HG02798 (cell line): ENCODE results near the gene PRM3.
"Not testable (repeated sequence)": the region's sequence is repeated elsewhere in the genome, so short reads cannot be mapped to it uniquely, and the experiment has no call there.

ENCODE experiments used
- ATAC-seq: cut with Tn5 transposase; IDR thresholded peaks from one replicate; pipeline ENCODE4 v1.9.1; 2021; ENCODE audit warnings: mild to moderate bottlenecking; ENCODE audit not compliant: unreplicated experiment, poor library complexity

PRM3 gene

DNA sequence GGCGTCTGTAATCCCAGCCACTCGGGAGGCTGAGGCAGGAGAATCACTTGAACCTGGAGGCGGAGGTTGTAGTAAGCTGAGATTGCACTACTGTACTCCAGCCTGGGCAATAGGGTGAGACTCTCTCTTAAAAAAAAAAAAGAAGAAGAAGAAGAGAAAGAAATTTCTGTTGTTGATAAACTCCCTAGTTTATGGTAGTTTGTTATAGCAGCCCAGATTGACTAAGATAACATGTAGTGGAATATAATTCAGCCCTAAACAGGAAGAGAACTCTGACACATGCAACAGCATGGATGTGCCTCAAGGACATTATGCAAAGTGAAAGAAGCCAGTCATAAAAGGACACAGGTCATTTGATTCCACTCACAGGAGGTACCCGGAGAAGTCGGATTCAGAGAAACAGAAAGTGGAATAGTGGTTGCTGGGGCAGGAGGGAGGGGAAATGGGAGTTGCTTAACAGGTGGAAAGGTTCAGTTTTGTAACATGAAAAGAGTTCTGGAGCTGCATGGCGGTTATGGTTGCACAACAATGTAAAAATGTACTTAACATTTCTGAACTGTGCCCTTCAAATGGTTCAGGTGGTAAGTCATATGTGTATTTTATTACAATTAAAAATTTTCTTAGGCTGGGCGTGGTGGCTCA is 33.7 kb upstream of the PRM3 start:
- no peak for ATAC-seq

DNA sequence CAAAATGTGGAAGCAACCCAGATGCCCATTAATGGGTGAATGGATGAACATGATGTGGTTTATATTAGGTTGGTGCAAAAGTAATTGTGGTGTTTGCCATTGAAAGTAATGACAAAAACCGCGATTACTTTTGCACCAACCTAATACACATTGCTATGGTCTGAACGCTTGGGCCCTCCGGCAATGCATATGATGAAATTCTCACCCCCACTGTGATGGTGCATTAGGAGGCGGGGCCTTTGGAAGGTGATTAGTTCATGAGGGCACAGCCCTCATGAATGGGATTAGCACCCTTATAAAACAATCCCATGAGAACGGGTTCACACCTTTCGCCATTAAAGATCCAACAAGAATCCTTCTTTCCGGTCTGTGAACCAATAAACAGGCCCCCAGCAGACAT is 33.0 kb upstream of the PRM3 start:
- ATAC-seq: no peak

DNA sequence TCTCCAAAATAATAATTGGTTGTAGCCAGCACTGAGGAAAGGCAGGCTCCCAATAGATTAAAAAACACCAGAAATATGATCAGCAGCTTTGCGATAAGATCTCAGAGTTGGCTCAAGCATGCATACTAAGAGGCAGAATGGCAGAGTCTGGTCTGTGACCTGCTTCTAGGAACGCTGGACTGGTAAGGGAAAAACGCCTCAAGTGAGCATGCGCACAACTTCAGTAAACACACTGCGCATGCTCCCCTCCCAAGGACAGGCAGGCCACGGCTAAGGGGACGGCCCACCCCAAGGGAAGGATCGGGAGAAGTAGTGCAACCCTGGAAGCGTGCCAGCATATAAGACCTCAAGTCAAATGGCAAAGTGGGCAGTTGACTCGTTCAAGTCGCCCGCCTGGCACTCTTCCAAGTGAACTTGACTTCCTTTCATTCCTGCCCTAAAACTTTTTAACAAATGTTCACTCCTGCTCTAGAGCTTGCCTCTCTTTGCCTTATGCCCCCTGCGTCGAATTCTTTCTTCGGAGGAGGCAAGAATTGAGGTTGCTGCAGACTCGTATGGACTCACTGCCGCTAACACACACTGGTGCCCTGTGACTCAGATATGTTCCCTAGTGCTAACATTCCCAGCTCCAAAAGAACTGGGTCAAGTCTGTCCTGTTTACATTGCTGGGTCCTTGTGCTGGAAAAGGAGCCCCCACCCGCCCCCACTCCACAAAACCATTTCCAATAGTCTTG is 30.1 kb upstream of the PRM3 start:
- ATAC-seq: no peak

DNA sequence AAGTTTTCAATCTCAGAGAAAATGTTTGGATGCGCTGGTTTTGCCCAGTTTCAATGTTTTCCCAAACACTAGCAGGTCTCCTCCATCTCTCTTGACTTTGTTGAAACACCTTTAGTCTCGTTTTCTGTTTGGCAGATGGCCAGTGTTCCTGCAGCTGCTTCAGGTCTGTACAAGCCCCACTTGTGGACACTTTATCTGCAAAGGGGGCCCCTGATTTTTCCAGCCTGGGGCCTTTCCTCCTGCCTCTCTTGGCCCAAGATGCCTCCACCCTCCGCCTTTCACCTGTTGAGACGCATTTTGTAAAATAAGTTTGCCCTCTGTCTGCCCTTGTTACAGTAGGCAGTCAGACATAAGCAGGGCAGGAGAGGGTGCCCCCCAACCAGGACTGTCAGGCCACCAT is 29.5 kb upstream of the PRM3 start:
- no peak for ATAC-seq

DNA sequence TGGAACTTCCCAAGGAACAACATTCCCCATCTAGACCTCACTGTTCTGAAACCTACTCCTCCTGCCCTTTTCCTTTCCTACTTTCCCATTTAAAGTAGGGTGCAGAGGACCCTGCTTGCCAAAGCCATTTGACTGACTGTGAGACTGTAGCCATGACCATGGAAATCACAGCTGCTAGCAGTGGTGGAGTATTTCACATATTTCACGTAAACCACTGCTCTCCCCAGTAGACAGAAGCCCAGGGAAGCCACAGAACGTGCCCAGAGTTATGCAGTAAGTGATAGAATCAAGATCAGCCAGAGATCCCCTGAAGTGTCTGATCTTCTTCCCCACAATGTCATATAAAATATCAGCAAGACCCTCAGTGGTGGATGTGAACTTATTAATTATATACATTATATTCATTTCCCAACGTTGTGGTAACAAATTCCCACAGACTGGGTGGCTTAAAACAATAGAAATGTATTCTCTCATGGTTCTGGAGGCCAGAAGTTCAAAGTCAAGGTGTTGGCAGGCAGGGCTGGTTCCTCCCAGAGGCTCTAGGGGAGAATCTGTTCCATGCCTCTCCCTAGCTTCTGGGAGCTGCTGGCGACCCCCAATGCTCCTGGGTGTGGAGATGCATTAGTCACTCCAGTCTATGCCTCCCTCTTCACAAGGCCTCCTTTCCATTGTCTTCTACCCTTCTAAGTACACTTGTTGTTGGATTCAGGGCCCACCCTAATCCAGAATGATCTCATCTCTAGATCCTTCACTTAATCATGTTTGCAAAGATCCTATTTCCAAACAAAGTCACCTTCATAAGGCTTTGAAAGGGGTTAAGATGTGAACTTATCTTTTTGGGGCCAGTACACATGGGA is 28.4 kb upstream of the PRM3 start:
- ATAC-seq: no peak

DNA sequence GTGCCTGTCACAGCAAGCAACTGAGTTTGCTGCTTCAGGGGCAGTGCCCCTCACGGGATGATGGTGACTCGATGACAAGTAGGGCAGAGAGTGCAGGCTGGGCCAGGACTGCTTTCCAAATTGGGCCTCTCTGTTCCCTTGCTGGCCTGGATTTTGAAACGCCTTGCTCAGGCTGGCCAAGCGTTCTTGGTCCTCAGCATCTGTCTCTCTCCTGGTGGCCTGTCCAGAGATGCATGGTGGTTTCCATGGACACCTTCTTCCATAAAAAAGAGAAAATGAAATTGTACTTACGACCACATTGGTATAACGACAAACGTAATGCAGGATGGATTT is 27.1 kb upstream of the PRM3 start:
- ATAC-seq: no peak

DNA sequence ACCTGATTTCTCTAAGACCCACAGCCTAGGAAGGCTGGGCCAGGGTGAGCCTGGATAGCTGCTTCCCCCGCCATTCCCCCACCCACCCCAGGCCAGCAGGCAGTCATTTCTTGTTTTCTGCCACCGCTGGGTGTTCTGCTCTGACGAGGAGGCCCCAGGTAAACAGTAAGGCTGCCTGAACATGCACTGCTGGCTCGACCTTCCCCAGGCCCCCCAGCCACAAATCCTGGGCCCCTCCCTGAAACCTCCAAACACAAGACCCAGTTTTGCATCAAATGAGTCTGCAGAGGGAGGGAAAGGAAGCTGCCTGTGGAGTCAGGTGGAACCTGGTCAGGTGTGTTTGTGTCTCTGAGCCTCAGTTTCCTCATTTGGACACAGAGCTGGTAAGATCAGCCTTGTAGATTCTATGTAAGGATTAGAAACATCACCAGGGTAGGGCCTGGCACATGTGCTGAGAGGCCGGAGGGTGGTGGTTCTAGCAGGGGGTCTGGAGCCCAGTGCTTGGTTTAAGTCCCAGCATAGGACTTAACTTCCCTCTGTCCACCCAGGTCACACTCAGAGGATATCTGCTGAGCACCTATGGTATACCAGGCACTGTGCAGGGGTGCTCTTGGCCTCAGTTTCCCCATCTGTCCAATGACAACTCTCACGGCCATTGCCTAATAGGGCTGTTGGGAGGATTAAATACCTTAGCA is 26.6 kb upstream of the PRM3 start:
- no peak for ATAC-seq

DNA sequence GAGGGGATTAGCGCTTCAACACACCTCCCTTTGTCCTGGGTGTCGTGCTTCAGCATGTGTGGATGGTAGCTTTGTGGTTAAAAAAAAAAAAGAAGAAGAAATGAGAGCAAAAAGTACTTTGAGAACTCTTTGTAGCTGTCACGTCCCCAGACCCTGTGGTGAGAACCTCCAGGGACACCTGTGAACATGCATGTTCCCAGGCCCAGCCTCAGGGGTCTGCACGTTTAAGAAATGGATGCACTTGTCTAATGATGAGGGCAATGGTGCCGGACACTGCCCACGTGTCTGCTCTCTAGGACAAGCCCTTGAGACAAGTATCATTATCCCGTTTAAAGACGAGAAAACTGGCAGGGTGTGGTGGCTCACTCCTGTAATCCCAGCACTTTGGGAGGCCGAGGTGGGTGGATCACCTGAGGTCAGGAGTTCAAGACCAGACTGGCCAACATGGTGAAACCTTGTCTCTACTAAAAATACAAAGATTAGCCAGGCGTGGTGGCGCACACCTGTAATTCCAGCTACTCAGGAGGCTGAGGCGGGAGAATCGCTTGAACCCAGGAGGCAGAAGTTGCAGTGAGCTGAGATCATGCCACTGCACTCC is 25.6 kb upstream of the PRM3 start:
- ATAC-seq: not testable (repeated sequence)

DNA sequence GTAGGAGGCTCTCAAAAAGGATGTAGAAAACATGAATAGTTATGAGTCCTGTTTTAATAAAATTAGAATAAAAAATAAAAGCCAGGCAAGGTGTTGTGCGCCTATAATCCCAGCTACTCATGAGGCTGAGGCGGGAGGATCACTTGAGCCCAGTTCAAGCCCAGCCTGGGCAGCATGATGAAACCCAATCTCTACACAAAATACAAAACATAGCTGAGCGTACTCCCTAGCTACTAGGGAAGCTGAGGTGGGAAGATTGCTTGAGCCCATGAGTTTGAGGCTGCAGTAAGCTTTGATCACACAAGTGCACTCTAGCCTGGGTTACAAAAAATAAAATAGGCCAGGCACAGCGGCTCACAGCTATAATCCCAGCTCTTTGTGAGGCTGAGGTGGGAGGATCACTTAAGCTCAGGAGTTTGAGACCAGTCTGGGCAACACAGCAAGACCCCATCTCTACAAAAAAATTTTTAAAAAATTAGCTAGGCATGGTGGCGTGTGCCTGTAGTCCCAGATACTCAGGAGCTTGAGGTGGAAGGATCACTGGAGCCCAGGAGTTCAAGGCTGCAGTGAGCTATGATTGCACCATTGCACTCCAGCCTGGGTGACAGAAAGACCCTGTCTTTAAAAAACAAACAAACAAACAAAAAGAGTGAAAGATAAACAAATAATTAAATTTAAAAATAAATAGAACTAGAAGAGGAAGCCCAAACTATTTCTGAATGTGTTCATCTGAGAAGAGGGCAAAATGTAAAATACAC is 24.9 kb upstream of the PRM3 start:
- peak; percentile 2 for ATAC-seq

DNA sequence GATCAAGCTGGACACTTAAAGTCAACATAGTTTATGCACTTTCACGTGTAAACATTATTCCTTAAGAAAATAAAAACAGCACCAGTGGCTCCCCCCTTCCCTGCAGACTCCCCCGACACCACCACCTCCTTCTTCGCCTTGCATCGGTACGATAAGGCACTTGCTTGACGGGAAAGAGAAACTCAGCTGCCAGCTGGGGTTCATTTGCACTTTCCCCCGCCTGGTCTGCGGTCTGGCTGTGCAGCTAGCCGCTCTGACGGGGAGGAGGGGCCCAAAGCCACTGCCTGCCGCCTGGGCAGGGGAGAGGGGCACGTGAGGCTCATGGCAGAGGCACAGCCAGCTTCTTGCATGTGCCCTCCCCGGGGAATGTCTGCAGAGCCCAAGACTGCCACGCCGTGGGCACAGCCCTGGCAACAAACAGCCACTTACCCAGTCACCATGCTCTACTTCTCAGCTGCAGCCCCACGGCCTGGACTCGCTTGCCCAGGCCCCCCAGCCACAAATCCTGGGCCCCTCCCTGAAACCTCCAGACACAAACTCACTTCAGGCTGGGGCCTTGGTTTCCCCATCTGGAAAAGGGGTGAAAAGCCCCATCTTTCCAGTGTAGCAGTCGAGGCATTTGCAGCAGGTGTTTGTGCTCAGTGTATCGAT is 24.2 kb upstream of the PRM3 start:
- peak; percentile 85 for ATAC-seq

DNA sequence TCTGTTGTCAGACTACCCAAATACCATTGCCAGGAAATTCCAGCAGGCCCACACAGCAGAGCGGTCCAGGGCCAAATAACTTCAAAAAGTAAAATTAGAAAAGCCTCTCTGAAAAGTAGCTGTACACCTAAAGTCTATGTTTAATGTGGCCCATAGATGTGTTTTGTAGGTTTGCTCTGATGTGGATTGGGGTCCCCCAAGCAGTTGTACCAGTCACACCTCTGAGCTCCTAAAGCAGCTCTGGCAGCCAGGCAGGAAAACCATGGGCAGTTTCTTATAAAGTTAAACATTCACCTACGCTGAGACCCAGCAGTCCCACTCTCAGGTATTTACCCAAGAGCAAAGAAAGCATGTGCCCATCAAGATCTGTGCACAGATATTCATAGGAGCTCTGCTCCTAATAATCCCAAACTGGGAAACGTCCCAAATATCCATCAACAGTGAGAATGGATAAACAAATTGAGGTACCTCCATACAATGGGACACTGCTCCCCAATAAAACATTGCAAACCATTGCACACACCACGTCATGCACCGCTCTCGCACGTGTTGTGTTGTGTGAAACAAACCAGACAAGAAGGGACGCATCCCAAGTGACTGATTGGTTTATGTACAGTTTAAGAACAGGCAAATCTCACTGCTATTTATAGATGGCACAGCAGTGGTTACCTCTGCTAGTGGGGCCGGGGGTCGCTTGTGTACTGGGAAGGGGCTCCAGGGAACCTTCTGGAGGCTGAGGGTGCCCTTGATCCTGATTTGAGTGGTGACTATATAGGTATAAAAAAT is 23.5 kb upstream of the PRM3 start:
- ATAC-seq: peak; percentile 29

DNA sequence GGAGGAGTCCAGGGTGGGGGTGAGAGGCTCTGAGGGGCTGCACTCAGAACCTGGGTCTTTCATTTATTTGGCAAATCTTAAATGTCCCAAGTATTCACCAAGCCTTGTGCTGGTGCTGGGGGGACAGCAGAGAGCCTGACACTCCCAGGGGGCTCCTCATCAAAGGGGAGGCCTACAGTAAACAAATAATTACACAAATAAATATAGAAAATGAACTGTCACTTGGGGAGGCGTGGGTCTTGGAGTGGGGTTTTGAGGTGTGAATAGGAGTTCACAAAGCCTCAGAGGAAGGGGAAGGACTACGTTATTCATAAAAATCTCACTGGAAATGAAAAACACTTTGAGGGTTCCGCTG is 22.9 kb upstream of the PRM3 start:
- ATAC-seq: no peak

DNA sequence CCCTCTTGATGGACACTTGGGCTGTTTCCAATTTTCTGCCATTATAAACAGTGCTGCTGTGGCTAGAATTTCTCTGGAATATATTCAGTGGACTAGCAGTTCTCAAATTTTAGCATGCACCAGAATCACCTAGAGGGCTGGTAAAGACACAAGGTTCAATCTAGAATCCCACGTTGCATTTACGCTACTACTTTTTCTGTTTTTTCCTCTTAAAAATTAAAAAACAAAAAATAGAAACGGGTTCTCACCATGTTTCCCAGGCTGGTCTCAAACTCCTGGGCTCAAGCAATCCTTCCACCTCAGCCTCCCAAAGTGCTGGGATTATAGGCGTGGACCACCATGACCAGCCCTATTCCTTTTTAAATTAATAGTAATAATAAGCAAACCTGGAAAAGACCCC is 22.2 kb upstream of the PRM3 start:
- no peak for ATAC-seq

DNA sequence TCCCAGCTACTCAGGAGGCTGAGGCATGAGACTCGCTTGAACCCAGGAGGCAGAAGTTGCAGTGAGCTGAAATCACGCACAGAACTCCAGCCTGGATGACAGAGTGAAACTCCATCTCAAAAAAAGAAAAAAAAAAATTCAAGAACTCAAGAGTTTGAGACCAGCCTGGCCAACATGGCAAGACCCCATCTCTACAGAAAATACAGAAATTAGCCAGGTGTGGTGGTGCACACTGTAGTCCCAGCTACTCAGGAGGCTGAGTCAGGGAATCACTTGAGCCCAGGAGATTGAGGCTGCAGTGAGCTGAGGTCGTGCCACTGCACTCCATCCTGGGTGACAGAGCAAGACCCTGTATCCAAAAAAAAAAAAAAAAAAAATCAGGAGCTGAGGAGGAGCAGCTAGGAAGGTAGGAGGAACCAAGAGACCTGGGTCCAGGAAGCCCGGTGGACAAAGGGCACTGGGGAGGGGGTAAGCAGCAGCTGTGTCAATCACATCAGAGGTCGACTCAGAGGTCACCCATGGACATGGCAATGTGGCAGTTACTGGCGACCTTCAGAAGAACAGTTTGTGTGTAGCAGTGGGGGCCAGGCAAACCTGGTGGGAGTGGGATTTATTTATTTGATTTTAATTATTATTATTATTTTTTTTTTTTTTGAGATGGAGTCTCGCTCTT is 18.8 kb upstream of the PRM3 start:
- no peak for ATAC-seq

DNA sequence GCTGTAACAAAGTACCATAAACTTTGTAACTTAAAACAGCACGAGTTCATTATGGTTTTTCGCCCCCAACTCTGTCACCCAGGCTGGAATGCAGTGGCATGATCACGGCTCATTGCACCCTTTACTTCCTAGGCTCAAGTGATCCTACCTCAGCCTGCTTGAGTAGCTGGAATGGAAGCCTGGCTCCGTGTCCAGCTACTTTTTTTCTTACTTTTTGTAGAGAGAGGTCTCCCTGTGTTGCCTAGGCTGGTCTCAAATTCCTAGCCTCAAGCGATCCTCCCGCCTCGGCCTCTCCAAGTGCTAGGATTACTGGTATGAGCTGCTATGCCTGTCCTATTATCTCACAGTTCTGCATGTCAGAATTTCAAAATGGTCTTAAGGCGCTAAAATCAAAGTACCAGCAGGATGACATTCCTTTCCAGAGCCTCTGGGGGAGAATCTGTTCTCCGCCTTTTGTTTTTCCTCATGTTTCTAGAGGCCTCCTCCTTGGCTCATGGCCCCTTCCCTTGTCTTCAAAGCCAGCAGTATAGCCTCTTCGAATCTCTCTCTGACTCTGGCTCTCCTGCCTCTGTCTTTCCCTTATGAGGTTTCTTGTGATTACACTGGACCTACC is 17.8 kb upstream of the PRM3 start:
- no peak for ATAC-seq

DNA sequence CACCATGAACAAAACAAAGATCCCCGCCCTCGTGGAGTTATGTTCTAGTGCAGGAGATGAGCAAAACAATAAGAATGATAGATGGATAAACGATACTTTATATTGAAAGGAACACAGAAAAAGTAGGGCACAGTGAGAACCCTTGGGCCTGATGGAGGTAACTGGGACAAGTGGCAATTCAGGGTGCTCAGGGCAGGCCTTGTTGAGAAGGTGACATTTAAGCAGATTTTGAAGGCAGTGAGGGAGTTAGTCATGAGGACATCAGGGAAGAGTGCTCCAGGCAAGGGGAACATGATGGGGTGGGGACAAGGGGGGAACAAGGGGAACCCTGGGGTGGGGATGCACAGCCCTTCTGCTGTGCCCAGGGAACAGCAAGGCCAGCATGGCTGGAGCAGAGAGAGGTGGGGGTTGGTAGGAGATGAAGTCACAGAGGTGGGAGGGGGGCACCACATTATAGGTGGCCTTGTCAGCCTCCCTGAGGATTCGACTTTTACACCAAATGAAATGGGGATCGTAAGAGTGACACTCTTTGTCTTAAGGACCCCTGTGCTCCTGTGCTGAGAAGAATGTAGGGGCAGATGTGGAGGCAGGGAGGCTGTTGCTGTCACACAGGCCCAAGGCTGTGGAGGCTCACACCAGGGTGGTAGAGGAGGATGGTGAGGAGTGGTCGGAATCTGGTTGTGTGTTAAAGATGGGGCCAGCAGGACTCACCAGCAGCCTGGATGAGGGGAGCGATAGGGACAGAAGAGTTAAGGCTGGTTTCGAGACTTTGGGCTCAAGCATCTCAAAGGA is 16.9 kb upstream of the PRM3 start:
- no peak for ATAC-seq

DNA sequence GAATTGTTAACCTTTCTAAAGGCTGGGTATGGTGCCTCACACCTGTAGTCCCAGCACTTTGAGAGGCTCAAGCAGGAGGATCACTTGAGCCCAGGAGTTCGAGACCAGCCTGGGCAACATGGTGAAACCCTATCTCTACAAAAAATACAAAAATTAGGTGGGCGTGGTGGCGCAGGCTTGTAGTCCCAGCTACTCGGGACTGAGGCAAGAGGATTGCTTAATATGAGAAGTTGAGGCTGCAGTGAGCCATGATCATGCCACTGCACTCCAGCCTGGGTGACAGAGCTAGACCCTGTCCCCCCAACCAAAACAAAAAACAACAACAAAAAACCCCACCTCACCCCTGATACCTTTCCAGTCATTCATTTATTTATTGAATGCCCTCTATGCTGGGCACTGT is 16.3 kb upstream of the PRM3 start:
- not testable (repeated sequence) for ATAC-seq
